ENCODE data around the gene B4GALT5.

DNA sequence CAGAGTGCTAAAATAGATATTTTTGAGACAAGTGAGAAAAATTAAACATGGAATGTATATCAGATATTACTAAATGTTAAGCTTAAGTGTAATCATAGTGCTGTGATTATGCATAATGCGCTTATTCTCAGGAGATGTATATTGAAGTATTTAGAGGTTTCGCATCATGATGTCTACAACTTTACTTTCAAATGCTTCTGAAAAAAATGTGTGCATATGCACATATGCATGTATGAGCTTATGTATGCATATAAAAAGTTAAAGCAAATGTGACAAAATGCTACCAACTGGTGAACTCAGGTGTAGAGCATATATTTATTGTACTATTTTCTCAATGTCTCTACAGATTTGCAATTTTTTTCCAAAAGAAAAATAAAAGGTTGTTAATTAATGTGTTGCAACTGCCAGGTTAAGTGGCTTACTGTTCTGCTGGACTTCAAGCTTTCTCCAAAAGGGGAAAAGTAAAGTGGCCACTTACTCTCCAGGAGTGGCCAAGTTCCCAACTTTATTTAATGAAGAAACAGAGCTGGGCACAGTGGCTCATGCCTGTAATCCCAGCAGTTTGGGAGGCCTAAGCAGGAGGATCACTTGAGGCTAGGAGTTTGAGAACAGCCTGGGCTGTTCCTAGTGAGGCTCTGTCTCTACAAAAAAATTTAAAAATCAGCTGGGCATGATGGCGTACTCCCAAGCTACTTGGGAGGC lies 48.9 kb downstream of the B4GALT5 start:
- TF ChIP-seq CREM (CRISPR knock-in tag; IDR thresholded peaks at IDR 0.05): no peak
- TF ChIP-seq ETV6 (CRISPR knock-in tag; IDR thresholded peaks at IDR 0.05): no peak
- TF ChIP-seq, protein P1, sequence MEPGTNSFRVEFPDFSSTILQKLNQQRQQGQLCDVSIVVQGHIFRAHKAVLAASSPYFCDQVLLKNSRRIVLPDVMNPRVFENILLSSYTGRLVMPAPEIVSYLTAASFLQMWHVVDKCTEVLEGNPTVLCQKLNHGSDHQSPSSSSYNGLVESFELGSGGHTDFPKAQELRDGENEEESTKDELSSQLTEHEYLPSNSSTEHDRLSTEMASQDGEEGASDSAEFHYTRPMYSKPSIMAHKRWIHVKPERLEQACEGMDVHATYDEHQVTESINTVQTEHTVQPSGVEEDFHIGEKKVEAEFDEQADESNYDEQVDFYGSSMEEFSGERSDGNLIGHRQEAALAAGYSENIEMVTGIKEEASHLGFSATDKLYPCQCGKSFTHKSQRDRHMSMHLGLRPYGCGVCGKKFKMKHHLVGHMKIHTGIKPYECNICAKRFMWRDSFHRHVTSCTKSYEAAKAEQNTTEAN (CRISPR knock-in tag; IDR thresholded peaks at IDR 0.05): no peak
- no peak for TF ChIP-seq CREB1 (CRISPR knock-in tag; IDR thresholded peaks at IDR 0.05)
- TF ChIP-seq, protein P2, sequence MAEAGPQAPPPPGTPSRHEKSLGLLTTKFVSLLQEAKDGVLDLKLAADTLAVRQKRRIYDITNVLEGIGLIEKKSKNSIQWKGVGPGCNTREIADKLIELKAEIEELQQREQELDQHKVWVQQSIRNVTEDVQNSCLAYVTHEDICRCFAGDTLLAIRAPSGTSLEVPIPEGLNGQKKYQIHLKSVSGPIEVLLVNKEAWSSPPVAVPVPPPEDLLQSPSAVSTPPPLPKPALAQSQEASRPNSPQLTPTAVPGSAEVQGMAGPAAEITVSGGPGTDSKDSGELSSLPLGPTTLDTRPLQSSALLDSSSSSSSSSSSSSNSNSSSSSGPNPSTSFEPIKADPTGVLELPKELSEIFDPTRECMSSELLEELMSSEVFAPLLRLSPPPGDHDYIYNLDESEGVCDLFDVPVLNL (CRISPR knock-in tag; IDR thresholded peaks at IDR 0.05; ENCODE audit: borderline replicate concordance, low read depth): no peak
- TF ChIP-seq, protein P3, sequence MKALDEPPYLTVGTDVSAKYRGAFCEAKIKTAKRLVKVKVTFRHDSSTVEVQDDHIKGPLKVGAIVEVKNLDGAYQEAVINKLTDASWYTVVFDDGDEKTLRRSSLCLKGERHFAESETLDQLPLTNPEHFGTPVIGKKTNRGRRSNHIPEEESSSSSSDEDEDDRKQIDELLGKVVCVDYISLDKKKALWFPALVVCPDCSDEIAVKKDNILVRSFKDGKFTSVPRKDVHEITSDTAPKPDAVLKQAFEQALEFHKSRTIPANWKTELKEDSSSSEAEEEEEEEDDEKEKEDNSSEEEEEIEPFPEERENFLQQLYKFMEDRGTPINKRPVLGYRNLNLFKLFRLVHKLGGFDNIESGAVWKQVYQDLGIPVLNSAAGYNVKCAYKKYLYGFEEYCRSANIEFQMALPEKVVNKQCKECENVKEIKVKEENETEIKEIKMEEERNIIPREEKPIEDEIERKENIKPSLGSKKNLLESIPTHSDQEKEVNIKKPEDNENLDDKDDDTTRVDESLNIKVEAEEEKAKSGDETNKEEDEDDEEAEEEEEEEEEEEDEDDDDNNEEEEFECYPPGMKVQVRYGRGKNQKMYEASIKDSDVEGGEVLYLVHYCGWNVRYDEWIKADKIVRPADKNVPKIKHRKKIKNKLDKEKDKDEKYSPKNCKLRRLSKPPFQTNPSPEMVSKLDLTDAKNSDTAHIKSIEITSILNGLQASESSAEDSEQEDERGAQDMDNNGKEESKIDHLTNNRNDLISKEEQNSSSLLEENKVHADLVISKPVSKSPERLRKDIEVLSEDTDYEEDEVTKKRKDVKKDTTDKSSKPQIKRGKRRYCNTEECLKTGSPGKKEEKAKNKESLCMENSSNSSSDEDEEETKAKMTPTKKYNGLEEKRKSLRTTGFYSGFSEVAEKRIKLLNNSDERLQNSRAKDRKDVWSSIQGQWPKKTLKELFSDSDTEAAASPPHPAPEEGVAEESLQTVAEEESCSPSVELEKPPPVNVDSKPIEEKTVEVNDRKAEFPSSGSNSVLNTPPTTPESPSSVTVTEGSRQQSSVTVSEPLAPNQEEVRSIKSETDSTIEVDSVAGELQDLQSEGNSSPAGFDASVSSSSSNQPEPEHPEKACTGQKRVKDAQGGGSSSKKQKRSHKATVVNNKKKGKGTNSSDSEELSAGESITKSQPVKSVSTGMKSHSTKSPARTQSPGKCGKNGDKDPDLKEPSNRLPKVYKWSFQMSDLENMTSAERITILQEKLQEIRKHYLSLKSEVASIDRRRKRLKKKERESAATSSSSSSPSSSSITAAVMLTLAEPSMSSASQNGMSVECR (CRISPR knock-in tag; IDR thresholded peaks at IDR 0.05; ENCODE audit: borderline replicate concordance): no peak
- TF ChIP-seq, protein P4, sequence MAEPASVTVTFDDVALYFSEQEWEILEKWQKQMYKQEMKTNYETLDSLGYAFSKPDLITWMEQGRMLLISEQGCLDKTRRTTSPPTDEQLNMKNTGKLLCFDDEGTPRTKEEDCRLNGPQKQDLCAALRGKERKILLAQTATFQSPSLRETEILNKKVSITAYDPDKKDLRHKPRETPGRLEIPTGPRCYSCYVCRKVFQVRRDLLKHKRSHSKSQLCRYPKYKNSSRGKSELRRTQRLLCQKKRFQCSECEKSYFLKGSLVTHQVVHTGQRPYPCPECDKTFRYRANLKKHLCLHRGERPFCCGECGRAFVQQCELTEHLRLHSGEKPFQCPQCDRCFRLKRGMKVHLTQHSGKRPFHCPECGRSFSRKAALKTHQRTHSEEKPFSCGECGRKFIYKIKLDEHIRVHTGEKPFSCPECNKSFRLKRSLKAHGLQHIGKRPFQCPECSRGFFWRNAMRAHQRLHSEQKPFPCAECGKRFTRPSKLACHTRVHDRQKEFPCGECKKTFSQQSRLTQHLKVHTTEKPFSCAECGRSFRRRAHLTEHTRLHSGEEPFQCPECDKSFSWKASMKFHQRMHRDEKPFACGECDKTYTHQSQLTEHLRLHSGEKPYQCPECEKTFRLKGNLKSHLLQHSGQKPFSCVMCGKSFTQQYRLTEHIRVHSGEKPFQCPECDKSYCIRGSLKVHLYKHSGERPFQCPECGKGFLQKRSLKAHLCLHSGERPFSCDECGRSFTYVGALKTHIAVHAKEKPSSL (CRISPR knock-in tag; conservative IDR thresholded peaks at IDR 0.05): no peak
- TF ChIP-seq, protein P5, sequence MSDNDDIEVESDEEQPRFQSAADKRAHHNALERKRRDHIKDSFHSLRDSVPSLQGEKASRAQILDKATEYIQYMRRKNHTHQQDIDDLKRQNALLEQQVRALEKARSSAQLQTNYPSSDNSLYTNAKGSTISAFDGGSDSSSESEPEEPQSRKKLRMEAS (CRISPR knock-in tag; IDR thresholded peaks at IDR 0.05): no peak
- TF ChIP-seq, protein P6, sequence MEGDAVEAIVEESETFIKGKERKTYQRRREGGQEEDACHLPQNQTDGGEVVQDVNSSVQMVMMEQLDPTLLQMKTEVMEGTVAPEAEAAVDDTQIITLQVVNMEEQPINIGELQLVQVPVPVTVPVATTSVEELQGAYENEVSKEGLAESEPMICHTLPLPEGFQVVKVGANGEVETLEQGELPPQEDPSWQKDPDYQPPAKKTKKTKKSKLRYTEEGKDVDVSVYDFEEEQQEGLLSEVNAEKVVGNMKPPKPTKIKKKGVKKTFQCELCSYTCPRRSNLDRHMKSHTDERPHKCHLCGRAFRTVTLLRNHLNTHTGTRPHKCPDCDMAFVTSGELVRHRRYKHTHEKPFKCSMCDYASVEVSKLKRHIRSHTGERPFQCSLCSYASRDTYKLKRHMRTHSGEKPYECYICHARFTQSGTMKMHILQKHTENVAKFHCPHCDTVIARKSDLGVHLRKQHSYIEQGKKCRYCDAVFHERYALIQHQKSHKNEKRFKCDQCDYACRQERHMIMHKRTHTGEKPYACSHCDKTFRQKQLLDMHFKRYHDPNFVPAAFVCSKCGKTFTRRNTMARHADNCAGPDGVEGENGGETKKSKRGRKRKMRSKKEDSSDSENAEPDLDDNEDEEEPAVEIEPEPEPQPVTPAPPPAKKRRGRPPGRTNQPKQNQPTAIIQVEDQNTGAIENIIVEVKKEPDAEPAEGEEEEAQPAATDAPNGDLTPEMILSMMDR (IDR thresholded peaks at IDR 0.05): no peak
